Adipose tissue (tissue), 3 donors: ENCODE data around the gene RASA4B. TPM values are rescaled to one million over a fixed set of nuclear protein-coding genes. Genes with fewer than 3 reads are reported as not detected.
"Not testable (repeated sequence)": the region's sequence is repeated elsewhere in the genome, so short reads cannot be mapped to it uniquely, and the experiment has no call there.

Experiments
- H3K27ac ChIP-seq: one replicate; pipeline ENCODE4 v1.5.1; 2013; ENCODE audit warnings: low read depth, low read length
- WGBS, 3 donors: extraction: QIAGEN DNeasy Blood & Tissue Kit; methylation state at CpG; one replicate each; pipeline ENCODE4 v1.1.7; 2013; 5-methylcytosine and 5-hydroxymethylcytosine counted together
- polyA plus RNA-seq, 3 donors: library from polyadenylated mRNA; stranded (reverse); fragments of 200-250 nt; gene quantifications; one replicate each; pipeline ENCODE4 v1.2.3, GENCODE V29; 2013
- donor health status: healthy with polysubstance abuse.
- donor health status: Bipolar disorder and iron deficiency.
- donor health status: healthy.

The RASA4B gene
- polyA plus RNA-seq, 3 donors, result 9.7 to 17.1 (median 12.6) TPM

DNA sequence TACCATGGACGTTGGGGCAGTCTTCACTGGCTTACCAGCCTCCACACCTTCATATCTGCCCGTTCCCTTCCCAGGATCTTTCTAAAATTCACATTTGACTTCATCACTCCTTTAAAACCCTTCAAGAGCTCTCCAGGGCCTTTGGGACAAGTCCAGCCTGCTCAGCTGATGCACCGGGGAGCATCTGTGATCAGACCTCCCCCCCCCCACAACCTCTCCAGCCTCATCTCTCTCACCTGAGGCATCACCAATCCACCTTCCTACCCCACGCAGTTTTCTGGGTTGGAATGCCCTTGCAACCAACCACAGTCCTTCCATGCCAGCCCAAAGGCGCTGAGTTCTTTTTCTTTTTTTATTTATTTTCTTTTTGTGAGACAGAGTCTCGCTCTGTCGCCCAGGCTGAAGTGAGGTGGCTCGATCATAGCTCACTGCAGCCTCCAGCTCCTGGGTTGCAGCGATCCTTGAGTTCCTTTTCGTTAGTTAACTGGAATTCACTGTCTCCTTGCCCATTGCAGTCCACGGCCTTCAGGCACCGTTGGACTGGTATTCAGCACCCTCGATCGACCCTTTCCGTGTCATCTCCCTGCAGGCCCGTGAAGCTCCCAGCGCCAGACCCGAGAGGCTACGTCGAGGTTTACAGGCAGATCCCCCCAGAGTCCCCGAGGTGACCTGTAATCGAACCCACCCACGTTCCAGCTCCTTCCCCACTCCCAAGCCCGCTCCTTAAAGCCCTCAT lies 53.6 kb downstream of the RASA4B start:
- WGBS, 3 donors, result 10 to 15% (median 13%) methylated on average over 24 of the region's 24 CpGs
- peak overlapping the region; percentile 44 for H3K27ac ChIP-seq

DNA sequence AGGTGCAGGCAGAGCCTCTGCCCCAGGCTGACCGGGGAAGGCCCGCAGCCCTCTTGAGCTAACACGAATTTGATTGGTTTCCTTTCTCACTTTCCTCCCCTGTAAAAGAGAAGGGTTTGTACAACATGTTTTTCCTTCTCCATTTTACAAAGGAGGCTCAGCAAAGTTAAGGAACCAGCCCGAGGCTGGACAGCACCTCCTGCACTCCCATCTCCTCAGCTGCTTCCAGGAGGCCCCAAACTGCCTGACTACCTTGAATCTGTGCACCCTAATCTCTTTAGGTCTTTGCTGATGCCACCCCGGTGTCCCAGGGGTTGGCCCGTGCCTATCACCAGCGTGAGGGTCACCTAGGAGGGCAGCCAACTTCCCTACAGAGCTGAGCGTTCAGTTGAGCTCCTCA lies 57.1 kb downstream of the RASA4B start:
- H3K27ac ChIP-seq, result no peak overlapping the region
- 74 to 90% (median 76%) methylated on average over 8 of the region's 8 CpGs for WGBS, 3 donors

DNA sequence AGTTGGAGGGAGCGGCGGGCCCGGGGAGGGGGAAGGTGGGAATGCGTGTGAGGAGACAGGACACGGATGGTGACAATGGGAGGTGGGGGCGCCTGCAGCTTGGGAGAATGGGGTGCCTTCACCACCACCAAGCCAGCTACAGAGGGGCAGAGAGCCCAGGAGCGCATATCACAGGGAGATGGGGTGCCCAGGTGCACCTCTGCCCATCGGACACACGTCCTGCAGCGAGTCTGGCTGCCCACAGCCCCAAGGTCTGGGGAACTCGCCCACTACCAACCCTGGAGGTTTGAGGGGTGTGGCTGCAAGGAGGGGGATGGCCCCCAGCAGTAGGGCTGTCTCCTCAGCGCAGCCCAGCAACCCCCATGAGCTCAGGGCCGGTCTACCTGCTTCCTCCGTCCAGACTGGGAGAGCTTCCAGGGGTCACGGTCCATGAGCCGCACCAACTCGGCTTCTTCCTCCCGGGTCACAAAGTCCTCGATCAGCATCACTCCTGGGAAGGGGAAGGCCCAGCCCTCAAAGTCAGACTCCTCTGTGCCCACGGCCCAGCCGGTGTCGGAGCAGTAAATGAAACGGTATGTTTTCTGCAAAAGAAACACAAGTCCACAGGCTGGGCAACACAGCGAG lies 58.2 kb downstream of the RASA4B start:
- H3K27ac ChIP-seq, result no peak overlapping the region
- 94 to 95% (median 94%) methylated on average over 24 of the region's 24 CpGs for WGBS, 3 donors

GRCh38 chr7:102457352-102457924 lies 60.1 kb downstream of the RASA4B start:
- H3K27ac ChIP-seq, result no peak overlapping the region
- WGBS, 3 donors, result 94 to 95% (median 94%) methylated on average over 38 to 40 of the region's 40 CpGs

GRCh38 chr7:102456327-102456726 lies 61.2 kb downstream of the RASA4B start:
- WGBS, 3 donors, result 83 to 90% (median 88%) methylated on average over 10 of the region's 10 CpGs
- no peak overlapping the region for H3K27ac ChIP-seq

DNA sequence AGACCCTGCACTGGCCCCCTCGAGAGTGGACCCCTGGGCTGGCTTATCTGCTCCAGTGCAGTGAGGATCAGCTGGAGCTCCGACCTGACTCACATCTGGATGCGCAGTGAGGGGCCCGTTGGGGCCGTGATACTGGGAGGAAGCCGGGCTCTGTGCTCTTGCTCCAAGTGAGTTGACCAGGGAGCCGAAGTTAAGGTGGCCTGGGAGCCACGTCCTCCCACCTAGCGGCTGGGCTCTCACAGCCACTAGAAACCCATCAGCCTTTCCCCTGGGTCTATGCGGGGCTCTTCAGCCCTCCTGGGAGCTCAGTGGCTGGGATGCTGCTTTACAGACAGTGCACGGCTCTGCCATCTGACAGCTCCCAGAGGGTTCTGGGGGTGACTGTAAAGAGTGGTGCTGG lies 62.0 kb downstream of the RASA4B start:
- no peak overlapping the region for H3K27ac ChIP-seq
- 81 to 87% (median 86%) methylated on average over 11 of the region's 11 CpGs for WGBS, 3 donors

- WGBS, 3 donors, result 89 to 95% (median 89%) methylated on average over 10 of the region's 10 CpGs
- H3K27ac ChIP-seq, result not testable (repeated sequence)
These were observed 62.6 kb downstream of the RASA4B start for GRCh38 chr7:102454932-102455331.

DNA sequence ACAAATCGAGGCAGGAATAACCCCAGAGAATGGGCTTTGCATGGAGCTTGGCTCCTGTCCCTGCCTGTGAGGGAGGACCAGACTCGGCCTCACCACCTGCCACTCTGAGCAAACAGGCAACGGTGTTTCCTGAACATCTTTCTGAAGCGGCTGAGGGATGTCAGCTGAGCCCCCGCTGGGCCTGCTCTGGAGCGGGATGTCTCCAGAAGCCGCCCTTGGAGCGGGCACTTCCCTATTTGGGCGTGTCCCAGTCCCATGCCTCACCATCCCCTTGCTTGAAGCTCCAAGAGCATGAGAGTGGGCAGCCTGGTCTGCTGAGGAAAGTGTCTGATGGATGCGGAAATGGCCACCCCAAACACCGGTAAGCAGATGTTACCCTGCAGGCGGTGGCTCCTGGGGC lies 63.1 kb downstream of the RASA4B start:
- 60 to 69% (median 66%) methylated on average over 12 of the region's 12 CpGs for WGBS, 3 donors
- H3K27ac ChIP-seq, result no peak overlapping the region

DNA sequence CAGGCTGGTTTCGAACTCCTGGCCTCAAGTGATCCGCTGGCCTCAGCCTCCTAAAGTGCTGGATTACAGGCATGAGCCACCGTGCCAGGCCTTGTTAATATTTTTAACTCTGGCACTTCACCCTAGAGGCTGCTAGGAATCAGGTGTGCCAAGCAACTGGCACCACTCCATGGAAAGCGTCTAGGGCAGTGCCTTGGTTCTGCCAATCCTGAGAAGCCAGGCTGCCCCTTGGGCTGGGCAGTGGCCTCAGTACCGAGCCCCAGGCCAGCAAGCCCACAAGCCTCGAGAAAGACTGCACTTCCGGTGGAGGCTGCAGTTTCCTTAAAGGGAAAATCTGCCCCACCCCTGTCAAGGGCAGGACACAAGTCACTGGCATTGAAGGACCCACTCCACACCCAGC lies 64.3 kb downstream of the RASA4B start:
- 70 to 78% (median 71%) methylated on average over 7 of the region's 7 CpGs for WGBS, 3 donors

DNA sequence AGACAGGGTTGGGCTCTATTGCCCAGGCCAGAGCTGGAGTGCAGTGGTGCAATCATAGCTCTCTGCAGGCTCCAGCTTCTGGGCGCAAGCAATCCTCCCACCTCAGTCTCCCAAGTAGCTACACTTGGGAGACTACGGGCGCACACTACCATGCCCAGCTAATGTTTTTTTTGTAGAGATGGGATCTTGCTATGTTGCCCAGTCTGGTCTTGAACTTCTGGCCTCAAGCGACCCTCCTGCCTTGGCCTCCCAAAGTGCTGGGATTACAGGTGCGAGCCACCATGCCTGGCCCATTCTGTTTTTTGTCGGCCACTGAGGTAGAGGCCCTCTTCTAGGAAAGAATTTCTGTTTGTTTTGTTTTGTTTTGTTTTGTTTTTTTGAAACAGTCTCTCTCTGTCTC lies 65.1 kb downstream of the RASA4B start:
- H3K27ac ChIP-seq, result no peak overlapping the region
- 86 to 94% (median 91%) methylated on average over 6 of the region's 6 CpGs for WGBS, 3 donors

More for the DNA sequence above, 64.3 kb downstream of the RASA4B start:
- no peak overlapping the region for H3K27ac ChIP-seq

DNA sequence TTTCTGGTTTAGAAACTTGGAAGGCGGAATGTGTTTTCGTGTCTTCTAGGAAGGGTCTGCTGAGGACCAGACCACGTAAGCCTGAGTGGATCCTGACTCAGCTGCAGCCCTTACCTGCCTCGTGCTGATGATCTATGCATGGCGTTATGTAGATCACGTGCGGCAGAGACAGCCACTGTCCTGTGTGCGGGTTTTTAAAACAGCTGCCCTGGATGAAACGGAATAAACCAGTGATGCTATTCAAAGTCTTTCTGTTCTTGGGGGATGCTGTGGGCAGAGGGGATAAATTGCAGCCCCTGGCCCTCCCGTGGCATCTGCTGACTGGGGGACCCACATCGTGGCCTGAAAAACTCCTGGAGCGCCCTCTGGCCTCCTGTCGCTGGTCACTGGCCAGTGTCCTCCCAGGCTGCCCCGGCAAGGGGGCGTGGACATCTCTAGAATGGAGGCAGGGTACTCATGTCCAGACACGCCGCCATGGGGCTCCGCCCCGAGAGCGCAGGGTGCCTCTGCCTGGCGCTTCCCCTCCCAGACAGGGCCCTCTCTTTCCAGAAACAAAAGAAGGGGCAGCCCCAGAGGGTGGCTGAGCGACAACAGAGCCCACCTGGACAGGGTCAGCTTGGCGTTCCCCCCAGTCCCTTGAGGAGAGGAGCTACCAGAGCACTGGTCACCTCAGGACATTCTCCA lies 66.1 kb downstream of the RASA4B start:
- WGBS, 3 donors, result 38 to 62% (median 54%) methylated on average over 21 to 23 of the region's 23 CpGs

DNA sequence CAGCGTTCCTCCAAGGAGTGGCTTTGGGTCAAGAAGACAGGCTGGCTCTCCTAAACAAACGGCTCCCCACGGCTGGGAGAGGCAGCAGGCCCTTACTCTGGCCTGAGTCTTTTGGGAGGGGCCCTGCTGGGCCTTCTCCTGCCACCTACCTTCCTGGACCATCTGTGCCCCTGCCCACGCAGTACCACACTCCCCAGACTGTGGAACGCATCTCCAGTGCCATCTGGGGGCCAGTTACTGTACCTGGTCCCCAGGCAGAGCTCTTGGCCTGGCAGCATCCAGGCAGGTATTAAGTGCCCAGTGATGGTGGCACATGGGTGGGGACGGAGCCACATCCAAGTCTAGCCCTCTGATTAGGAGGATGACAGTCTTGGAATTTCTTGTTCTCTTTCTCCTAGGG lies 67.3 kb downstream of the RASA4B start:
- H3K27ac ChIP-seq, result no peak overlapping the region
- 74 to 75% (median 74%) methylated on average over 6 of the region's 6 CpGs for WGBS, 3 donors

More for the DNA sequence above, 66.1 kb downstream of the RASA4B start:
- no peak overlapping the region for H3K27ac ChIP-seq

- 97 to 98% (median 98%) methylated on average over 15 of the region's 15 CpGs for WGBS, 3 donors
- no peak overlapping the region for H3K27ac ChIP-seq
These were observed 68.4 kb downstream of the RASA4B start for GRCh38 chr7:102449136-102449535.

DNA sequence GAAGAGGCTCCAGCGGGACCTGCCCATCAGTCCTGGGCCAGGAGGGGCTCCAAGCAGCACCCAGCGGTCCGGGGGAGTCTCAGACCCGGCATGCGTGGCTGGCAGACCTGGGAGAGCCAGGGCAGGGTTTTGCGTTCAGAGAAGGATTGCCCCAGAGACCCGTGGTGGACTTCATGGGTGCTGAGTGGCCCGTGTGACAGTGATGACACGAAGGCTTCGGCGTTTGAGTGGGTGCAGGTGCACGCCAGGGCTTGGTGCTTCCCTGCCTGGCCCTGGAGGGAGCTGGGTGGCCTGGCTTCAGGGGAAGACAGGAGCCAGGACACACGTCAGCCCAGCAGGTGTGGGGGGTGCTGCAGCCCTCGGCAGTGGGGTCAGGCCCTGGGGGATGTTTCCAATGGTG lies 70.3 kb downstream of the RASA4B start:
- WGBS, 3 donors, result 89 to 91% (median 89%) methylated on average over 14 of the region's 14 CpGs

GRCh38 chr7:102446387-102447156 lies 71.0 kb downstream of the RASA4B start:
- no peak overlapping the region for H3K27ac ChIP-seq
- WGBS, 3 donors, result 92 to 96% (median 93%) methylated on average over 40 to 41 of the region's 41 CpGs

More for the DNA sequence above, 70.3 kb downstream of the RASA4B start:
- H3K27ac ChIP-seq, result no peak overlapping the region

DNA sequence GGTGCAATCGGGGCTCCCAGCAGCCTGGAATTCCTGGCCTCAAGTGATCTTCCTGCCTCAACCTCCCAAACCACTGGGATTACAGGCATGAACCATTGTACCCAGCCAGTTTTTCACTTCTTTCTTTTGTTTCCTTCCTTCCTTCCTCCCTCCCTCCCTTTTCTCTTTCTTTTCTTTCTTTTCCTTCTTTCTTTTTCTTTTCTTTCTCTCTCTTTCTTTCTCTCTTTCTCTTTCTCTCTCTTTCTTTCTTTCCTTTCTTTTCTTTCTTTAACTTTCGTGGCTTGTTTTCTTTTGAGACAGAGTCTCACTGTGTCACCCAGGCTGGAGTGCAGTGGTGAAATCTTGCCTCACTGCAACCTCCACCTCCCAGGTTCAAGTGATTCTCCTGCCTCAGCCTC lies 71.9 kb downstream of the RASA4B start:
- 67 to 72% (median 71%) methylated on average over 2 of the region's 2 CpGs for WGBS, 3 donors
- H3K27ac ChIP-seq, result no peak overlapping the region

GRCh38 chr7:102444961-102445673 lies 72.5 kb downstream of the RASA4B start:
- 90 to 92% (median 91%) methylated on average over 17 of the region's 17 CpGs for WGBS, 3 donors
- H3K27ac ChIP-seq, result no peak overlapping the region
